A673 (cell line): Measurements from ENCODE around the gene FOXO1.

Experiments used
- CTCF ChIP-seq: fragments of 300-800, 200-600 bp; sonication (generic); conservative IDR thresholded peaks from 2 replicates; pipeline ENCODE4 v1.5.1; 2017; ENCODE audit warnings: low read depth, mild to moderate bottlenecking, antibody characterized with exemption, low read length, moderate library complexity, mixed read lengths
- EZH2 ChIP-seq: fragments of 200-600 bp; sonication (generic); IDR thresholded peaks from 2 replicates; pipeline ENCODE4 v1.6.1; 2017; ENCODE audit warnings: borderline replicate concordance, low read depth, mild to moderate bottlenecking, mixed read lengths, antibody characterized with exemption, low read length; ENCODE audit not compliant: poor library complexity, severe bottlenecking

- no peak for TF ChIP-seq CTCF
- TF ChIP-seq EZH2, result no peak
These were observed 102.0 kb downstream of the FOXO1 start for GRCh38 chr13:40564342-40565001.
